Stimulated activated CD8-positive, alpha-beta memory T cell treated with anti-CD3 and anti-CD28 coated beads, Interleukin-7, amount 100 ng/mL, for 4 hours (primary cell): ENCODE data around the gene OR4E2.
"Not testable (repeated sequence)": the region's sequence is repeated elsewhere in the genome, so short reads cannot be mapped to it uniquely, and the experiment has no call there.

Experiments
- DNase-seq, 2 donors: peaks; one replicate each; pipeline ENCODE4 v3.0.0-alpha.2; 2020; ENCODE audit warnings: low read depth in 2 of 2

OR4E2 gene, protein sequence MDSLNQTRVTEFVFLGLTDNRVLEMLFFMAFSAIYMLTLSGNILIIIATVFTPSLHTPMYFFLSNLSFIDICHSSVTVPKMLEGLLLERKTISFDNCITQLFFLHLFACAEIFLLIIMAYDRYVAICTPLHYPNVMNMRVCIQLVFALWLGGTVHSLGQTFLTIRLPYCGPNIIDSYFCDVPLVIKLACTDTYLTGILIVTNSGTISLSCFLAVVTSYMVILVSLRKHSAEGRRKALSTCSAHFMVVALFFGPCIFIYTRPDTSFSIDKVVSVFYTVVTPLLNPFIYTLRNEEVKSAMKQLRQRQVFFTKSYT

DNA sequence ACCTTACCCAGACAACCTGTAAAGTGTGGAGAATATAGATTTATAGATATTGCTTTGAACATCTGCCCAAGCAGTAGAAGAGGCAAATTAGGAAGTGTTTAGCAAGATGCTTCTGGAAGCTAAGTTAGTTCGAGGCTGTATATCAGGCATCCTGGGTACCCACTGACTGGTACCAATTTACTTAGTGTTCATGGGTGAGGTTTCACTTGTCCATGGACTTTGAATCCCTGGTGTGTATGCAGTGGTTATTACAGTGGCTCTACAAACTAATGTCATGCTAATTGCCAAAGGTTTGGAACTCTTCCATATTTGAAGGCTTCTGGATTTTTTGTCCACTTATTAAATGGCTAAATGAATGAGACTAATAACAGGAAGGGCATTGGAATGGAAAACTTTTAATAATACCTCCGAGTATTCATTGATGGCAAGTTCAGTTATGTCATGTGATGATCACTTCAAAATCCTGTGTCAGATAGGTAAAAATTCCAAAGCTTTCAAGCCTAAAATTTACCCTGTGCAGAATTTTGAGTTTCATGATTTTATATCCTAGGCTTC is at the start of gene OR4E2:
Gene OR4E2 (plus strand): TSS at position 505 of the 555 bp plus-strand sequence. CDS start 11,248 bp downstream, outside the sequence.
- no peak for DNase-seq

DNA sequence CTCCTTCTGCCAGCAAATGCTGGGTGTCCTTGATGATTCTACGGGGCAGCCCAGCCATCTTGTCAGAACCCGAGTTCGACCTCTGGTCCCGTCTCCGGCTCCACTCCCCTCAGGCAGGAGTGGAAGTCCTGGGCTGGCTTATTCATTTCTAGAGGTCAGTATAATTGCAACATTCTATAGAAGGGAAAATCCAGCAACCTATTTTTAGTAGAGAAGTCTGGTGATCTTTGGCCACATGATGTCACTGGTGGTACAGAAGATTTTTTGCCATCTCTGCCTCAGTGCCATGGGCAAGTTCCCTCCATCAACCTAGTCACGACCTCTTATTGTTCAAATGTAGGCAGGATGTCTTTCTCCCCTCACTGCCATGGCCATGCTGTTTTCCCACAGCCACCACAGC is 41.3 kb upstream of the OR4E2 start:
- no peak for DNase-seq

DNA sequence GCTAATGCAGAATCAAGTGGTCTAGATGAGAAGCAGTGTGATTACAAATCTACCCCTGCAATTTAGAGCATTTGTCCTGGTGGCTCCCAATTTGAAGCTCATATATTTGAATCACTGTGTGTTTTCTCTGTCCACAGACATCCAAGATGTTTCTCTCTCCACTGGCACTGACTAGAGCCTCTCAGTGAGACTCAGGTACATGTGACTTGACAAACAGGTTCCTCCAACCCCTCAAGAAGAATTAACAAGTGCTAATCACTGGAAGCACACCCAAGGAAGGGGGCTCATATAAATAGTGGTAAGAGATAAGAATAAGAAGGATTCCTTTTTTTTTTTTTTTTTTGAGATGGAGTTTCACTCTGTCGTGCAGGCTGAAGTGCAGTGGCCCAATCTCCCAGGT is 39.4 kb upstream of the OR4E2 start:
- no peak for DNase-seq

DNA sequence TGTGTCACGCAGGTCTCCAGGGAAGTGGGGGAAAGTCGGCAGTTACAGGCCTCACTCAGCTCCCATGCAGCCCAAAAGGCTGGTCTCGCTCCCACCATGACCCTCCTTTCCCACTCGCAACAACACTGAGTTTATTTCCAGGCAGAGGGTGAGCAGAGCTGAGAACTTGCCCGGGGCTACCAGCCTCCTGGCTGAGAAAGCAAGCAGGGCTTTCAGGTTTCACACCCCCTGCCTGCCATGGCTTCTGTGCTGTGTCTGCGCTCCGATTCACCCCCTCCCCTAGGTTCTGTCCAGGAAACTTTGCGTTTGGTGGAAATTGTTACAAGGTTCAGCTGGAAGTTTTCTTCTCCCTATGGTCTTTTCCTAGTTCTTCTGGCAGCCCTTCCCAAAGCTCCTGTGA is 36.0 kb upstream of the OR4E2 start:
- no peak for DNase-seq

DNA sequence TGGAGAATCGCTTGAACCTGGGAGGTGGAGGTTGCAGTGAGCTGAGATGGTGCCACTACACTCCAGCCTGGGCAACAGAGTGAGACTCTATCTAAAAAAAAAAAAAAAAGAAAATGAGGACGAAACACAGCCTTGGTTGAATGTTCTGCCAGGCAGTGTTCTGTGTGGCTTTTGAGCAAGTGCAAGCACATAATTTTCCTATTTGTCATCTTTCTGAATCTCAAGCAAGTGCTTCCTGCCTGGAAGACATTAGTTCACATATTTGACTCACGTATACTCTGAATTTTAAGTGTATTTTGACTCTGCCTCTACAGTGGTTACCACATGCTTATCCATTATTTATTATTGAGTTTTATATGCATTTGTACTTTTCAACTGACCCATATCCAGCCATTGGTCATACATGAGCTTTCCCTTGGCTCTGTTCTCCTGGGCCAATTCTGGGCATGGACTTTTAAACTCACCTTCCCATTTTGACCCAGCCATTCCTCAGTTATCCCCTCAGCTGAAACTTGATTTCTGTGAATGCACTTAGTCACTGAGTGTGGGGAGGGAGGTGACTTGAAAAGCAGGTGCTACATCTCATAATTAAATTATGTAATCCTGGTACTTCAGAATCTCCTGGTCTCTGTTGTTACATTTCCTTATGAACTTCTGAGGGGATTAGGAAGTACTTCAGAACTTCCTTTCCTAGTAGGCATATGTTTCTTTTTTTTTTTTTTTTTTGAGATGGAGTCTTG is 27.0 kb upstream of the OR4E2 start:
- no peak for DNase-seq

DNA sequence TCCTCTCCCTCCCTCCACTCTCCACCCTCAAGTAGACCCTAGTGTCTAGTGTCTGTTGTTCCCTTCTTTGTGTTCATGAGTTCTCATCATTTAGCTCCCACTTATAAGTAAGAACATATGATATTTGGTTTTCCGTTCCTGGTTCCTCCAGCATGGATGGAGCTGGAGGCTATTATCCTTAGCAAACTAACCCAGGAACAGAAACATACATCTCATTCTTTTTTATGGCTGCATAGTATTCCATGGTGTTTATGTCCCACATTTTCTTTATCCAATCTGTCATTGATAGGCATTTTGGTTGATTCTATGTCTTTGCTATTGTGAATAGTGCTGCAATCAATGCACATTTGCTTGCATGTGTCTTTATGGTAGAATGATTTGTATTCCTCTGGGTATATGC is 23.1 kb upstream of the OR4E2 start:
- not testable (repeated sequence) for DNase-seq

DNA sequence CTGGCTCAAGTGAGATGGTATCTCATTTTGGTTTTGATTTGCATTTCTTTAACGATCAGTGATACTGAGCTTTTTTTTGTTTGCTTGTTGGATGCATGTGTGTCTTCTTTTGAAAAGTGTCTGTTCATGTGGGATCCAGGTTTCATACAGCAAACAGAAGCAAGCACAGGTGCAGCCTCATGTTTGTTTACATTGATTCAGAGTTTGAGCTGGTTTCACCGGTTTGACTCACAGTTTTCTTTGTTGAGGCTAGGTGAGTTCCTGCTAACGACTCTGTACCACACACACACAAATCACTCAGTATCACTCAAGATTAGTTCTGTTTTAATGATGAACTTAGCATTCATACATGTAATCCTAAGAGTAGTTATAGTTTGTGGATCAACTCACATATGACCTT is 22.6 kb upstream of the OR4E2 start:
- DNase-seq = no peak

DNA sequence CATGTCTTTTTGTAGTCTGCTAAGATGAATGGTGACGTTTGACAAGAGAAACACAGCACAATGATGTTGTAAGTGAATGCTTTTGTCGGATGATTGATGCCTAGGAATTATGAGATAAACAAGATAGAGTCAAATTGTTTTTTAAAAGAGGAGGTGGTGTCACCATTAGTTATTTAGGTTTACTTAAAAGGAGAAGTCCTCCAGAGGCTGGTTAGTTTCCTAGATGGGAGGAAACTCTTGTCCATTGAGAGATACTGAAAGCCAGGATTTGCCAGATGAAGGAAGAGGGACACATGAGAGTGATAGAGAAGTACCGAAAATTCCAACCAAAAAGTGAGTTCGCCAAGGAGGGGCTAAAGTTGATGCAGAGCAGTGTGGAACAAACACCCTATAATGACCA is 18.8 kb upstream of the OR4E2 start, which contains the start of gene OR10G2:
Gene OR10G2 (minus strand): TSS at position 101 of the 400 bp plus-strand sequence. CDS start 98 bp downstream, at position 3.
- no peak for DNase-seq

DNA sequence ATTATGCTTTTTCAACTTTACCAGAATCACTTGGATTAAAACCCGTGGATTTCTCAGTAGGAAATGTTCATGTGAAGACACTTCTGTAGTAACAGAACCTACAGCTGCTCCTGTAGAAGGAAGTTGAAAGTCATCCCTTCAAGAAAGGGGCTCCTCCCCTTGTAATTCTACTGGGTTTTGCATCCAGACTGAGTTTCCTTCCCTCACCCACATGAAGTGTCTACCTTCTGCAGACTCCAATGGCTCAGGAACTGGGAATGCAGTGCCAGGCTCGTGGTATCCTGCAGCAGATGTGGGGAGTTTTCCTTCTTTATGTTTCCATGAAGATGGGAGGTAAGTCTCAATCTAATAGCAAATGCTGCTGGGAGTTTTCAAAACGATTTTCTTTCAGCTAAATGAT is 11.0 kb upstream of the OR4E2 start:
- no peak for DNase-seq

DNA sequence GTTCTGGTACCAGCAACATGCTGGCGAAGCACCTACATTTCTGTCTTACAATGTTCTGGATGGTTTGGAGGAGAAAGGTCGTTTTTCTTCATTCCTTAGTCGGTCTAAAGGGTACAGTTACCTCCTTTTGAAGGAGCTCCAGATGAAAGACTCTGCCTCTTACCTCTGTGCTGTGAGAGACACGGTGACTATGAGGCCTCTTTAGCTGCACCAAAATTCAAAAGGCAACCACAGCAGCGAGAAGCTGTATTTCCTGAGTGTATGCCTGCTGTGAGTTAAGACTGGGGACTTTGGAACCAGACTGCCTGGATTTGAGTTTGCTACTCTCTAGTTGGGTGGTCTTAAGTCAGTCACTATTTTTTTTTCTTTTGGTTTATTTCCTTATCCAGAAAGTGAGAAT is 10.2 kb upstream of the OR4E2 start:
- DNase-seq = no peak

DNA sequence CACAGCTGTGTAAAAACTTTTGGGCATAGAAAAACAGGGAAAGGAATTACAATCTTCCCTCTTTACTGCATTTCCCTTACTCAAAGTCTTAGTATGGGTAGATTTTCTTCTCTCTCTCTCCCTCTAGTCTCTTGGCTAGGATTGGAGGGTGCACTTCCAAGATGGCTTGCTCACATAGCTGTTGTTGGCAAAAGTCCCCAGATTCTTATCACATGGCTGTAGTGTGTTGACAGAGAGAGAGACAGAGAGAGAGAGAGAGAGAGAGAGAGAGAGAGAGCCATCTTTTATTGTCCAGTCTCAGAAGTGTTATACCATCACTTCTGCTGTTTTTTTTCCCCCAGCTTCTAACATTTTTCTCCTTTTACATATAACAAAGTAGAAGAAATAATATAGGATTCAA is 6.3 kb upstream of the OR4E2 start:
- no peak for DNase-seq

DNA sequence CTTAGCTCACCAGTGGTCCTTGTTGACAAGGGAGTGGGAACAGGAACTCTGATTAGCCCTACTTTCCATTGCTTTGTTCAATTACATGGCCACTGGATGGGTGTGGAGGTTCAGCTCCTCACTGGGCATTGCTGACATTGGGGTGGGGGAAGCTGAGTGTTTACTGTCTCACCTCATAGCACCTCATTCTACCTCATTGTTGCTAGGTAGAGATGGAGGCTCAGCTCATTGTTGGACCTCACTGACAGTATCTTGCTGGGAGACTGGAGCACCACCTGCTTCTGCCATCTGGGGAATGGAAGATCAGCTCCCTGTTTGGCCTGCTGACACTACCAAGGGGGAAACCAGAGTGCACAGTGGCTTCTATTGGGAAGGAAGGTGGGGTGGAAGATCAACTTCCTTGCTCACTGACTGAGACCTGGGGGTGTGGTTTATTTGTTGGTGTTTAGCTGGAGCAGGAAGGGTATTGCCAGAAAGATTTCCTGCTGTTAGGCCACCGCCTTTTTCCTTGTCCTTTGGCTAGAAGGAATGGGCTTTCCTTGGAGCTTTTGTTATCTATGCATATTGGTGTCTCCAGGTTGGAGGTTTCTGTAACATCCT is 1.3 kb upstream of the OR4E2 start:
- no peak for DNase-seq

DNA sequence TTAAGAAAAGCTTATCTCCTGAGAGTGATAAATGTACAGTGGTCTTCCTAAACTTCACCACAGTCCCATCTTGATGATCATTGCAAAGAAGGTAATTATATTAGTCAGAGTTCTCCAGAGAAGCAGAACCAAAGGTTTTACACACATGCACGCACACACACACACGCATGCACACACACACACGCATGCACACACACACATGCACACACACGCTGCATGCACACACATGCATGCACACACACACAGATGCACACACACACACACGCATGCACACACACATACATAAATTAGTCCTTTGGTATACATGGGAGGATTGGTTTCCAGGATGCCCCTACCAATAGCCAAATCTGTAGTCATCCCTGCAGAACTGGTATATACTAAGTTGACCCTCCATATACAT is 580 bp downstream of the OR4E2 start:
- DNase-seq = no peak

DNA sequence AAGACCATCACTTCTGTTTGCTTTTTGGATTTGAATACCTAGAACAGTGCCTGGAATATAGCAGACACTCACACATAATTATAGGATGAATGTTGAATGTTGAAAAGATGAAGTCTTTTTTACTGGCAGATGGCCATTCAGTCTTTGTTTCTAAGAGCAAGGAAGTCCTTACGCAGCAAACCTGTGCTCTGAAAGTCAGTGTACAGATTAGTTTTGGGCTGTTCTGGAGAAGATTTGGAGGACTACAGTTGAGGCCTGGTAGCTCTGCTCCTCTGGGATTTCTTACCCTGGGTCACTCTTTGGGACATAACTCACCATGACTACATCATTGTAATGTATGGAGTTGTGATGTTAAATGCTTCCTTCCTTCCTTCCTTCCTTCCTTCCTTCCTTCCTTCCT is 3.3 kb downstream of the OR4E2 start:
- DNase-seq = no peak

DNA sequence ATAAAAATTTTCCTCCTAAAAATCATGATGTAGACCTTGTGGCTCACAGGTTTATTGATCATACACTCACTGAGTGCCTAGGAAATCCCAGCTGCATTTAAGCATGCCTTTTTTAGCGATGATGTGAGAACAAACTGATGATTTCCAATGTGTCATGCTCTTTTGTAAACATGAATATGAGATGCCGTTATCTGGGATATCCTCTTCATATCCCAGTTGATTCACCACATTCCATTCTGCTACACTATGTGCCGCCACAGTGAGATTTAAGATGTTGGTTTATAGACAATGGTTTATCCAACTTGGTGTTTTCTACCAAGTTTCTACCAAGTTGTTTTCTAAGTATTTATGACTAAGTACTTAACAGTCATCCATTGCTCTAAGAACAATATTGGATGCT is 14.7 kb downstream of the OR4E2 start:
- DNase-seq = no peak

DNA sequence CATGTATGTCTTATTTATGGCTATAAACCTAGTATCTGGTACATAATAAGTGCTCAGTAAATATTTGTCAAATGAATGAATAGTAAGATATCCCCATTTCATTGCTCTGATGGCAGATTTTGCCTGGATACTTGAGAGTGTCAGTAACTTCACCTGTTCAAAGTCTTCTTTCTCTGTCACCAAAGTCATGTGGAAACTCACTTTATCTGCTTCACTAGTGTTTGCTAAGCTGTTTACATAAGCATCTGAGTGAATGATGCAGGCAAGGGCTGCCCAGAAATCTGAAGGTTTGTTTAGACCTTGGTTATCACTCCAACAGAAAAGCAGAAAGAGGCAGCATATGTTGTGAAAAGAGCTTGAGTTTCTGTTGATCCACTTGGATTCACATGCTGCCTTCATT is 15.6 kb downstream of the OR4E2 start:
- DNase-seq = no peak

DNA sequence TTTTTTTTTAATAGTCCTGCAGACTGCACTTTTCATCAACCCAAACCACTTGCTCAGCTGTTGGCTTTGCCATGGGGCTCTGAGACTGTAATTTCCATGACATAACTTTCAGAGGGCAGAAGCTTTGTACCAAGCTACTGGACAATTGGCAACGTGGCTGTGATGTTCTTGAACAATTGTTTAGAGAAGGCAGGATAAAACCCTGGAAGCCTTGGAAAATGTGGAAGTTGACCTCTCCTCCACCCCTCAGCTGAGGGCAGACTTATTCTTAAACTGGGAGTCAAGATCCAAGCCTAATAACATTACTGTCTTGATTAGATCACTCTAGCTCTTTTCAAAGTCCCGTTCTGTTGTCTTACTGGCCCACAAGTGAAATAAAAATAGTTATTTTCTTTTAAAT is 17.7 kb downstream of the OR4E2 start:
- DNase-seq = no peak

DNA sequence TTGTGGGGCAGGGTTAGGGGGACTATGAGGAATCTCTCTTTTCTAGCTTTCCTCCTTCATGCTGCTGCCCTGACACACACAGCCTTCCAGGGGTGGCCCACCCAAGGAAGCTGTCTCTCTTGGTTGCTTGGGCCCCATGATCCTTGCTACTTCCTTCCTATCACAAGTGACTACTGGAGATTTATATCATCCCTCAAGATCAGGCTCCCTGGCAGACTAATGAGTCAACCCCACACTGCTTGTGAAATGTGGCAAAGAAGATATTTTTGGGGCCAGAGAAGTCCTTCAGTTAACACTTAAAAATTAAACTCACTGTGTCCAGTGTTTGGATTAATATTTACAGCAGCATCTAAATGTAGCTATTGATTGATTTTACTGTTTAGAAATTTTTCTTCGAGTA is 18.5 kb downstream of the OR4E2 start:
- DNase-seq = no peak

DNA sequence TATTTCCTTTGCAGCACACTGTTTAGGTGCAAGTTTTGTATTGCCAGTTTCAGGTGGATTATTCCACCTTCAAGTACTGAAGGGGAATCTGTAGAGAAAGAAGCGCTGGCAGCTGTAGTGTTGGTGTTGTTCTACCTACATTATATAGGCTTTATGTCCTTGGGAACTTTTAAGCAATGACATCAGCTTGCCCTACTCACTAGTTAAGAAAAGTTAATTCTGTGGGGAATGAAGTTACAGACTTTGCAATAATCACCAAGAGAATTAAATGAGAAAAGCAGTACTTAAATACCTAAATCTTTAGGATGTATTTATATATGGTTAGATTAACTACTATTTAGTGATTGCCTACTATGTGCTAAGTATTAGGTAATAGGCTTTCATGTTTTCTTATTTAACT is 20.1 kb downstream of the OR4E2 start, which contains the start of gene OR4E1:
Gene OR4E1 (minus strand): TSS at position 101 of the 400 bp plus-strand sequence. CDS start 2,883 bp downstream, outside the sequence.
- DNase-seq = no peak

DNA sequence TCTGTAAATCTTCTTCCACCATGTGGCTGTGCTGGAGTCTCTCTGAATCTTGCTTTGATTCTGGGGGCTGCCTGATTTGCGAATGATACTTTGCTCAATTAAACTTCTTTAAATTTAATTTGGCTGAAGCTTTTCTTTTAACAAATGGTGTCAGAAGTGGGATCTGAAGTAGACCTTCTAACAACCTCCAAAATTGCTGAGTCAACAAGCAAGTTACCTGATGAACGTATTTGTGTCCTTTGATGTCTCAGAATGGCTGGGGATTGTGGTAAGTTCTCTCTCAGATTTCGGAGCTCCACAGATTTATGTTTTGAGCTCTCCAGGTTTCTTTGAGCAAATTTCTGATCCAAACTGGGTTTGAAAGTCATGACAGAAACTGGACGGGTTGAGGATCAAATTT is 21.9 kb downstream of the OR4E2 start:
- no peak for DNase-seq

DNA sequence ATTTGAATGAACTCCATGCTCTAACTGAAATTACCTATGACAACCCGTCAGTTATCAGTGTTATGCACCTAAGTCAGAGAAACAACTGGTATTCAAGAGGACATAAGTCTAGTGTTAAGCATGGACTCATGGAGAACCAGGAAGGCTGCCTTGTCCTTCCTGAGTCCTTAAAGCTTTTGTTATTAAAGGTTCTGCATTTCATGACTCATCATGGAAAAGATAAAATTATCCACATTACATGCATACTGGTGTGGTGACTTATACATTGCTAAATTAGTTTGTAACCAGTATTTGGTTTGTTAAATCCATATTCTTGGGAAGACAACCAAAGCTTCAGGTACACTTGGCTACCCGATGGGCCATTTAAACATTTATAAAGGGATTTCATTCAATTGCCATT is 26.4 kb downstream of the OR4E2 start:
- DNase-seq = no peak

DNA sequence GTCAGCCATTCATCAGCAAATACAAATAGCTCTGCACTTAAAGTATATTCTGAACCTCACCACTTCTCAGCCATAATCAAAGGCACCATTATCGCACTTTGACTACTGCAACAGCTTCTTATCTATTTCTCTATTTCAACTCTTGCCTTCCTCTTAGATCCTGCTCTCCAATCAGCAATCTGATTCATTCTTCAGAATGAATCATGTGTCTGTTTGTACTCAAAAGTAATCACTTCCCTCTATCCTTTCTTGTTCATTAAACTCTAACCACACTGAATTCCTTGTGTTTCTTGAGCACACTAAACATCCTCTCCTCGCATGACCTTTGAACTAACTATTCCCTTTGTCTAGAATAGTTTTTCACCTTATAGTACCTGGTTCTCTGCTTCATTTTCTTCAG is 32.8 kb downstream of the OR4E2 start:
- no peak for DNase-seq

DNA sequence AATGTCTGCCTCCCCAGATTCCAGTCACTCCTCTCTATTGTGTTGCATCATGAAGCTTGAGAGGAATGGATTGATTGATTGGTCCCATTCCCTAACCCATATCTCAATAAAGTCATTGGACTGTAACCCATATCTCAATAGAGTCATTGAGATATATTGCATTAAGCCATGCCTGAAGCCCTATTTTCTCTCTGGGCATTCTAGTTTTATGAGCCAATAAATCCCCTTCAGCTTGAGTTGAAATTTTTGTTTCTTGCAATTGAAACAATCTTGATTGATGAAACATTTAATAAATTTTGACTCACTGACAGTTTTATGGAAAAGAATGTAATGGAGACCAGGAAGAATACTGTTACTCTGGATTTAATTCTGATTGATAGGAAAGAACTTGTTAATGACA is 40.8 kb downstream of the OR4E2 start:
- no peak for DNase-seq
